ENCODE data around the gene PFDN4.

GRCh38 chr20:54180931-54181330, 27.0 kb upstream of the PFDN4 start:
- TF ChIP-seq CTCF (conservative IDR thresholded peaks at IDR 0.05 in 1 of 2, IDR thresholded peaks at IDR 0.05 in 1 of 2; ENCODE audit: low read depth in 1 of 2, low read length in 2 of 2), result no peak
- TF ChIP-seq EZH2 (IDR thresholded peaks at IDR 0.05; ENCODE audit: low read length, missing control alignments), result no peak

Measured in fibroblast of lung (primary cell).